ENCODE results near the gene PGAM4.

Gene PGAM4

GRCh38 chrX:77969538-77969937, at the start of gene PGAM4:
Gene PGAM4, minus strand, starts transcription at chrX:77969638. Its CDS starts 0 bp downstream, at chrX:77969638.
- H3K4me3 ChIP-seq (ENCODE audit: low read length): no peak within 1 kb of the TSS
- no peaks in the 10 kb centered on the region for H3K27me3 ChIP-seq (ENCODE audit: insufficient read depth, low read length)
- no peaks in the 10 kb centered on the region for H3K9me3 ChIP-seq (ENCODE audit: insufficient read depth, low read depth, low read length)
- no peaks in the 10 kb centered on the region for H3K36me3 ChIP-seq (ENCODE audit: insufficient read depth, low read depth, low read length)
- no peaks in the 10 kb centered on the region for H3K4me1 ChIP-seq (ENCODE audit: insufficient read depth, low read length)
- H3K9ac ChIP-seq (ENCODE audit: low read depth, low read length): no peak within 1 kb of the TSS
- H3K27ac ChIP-seq (ENCODE audit: low read length): no peak within 1 kb of the TSS

GRCh38 chrX:78011846-78012245, 42.4 kb upstream of the PGAM4 start:
- H3K4me1 ChIP-seq (ENCODE audit: insufficient read depth, low read length): no peaks in the 10 kb centered on the region
- H3K9me3 ChIP-seq (ENCODE audit: insufficient read depth, low read depth, low read length): no peaks in the 10 kb centered on the region
- H3K9ac ChIP-seq (ENCODE audit: low read depth, low read length): no peak overlapping the region
- H3K27me3 ChIP-seq (ENCODE audit: insufficient read depth, low read length): no peaks in the 10 kb centered on the region
- no peak overlapping the region for H3K4me3 ChIP-seq (ENCODE audit: low read length)
- no peak overlapping the region for H3K27ac ChIP-seq (ENCODE audit: low read length)
- H3K36me3 ChIP-seq (ENCODE audit: insufficient read depth, low read depth, low read length): no peaks in the 10 kb centered on the region

- no peak overlapping the region for H3K4me3 ChIP-seq (ENCODE audit: low read length)
- H3K27me3 ChIP-seq (ENCODE audit: insufficient read depth, low read length): no peaks in the 10 kb centered on the region
- no peak overlapping the region for H3K9ac ChIP-seq (ENCODE audit: low read depth, low read length)
- no peaks in the 10 kb centered on the region for H3K9me3 ChIP-seq (ENCODE audit: insufficient read depth, low read depth, low read length)
- H3K36me3 ChIP-seq (ENCODE audit: insufficient read depth, low read depth, low read length): no peaks in the 10 kb centered on the region
- H3K27ac ChIP-seq (ENCODE audit: low read length): no peak overlapping the region
- no peaks in the 10 kb centered on the region for H3K4me1 ChIP-seq (ENCODE audit: insufficient read depth, low read length)
These were observed 10.4 kb upstream of the PGAM4 start for GRCh38 chrX:77979870-77980269.

GRCh38 chrX:77977518-77977917, 8.1 kb upstream of the PGAM4 start:
- Histone ChIP-seq H3K27me3 (ENCODE audit: insufficient read depth, low read length) (no peaks in the 10 kb centered on the region), H3K4me3 (ENCODE audit: low read length) (no peak overlapping the region), H3K27ac (ENCODE audit: low read length) (no peak overlapping the region), H3K9me3 (ENCODE audit: insufficient read depth, low read depth, low read length) (no peaks in the 10 kb centered on the region), H3K9ac (ENCODE audit: low read depth, low read length) (no peak overlapping the region), H3K36me3 (ENCODE audit: insufficient read depth, low read depth, low read length) (no peaks in the 10 kb centered on the region), H3K4me1 (ENCODE audit: insufficient read depth, low read length) (no peaks in the 10 kb centered on the region)

GRCh38 chrX:77977095-77977494, 7.7 kb upstream of the PGAM4 start:
- no peak overlapping the region for H3K4me3 ChIP-seq (ENCODE audit: low read length)
- no peak overlapping the region for H3K27ac ChIP-seq (ENCODE audit: low read length)
- H3K36me3 ChIP-seq (ENCODE audit: insufficient read depth, low read depth, low read length): no peaks in the 10 kb centered on the region
- H3K9ac ChIP-seq (ENCODE audit: low read depth, low read length): no peak overlapping the region
- no peaks in the 10 kb centered on the region for H3K4me1 ChIP-seq (ENCODE audit: insufficient read depth, low read length)
- no peaks in the 10 kb centered on the region for H3K27me3 ChIP-seq (ENCODE audit: insufficient read depth, low read length)
- no peaks in the 10 kb centered on the region for H3K9me3 ChIP-seq (ENCODE audit: insufficient read depth, low read depth, low read length)

- Histone ChIP-seq H3K36me3 (ENCODE audit: insufficient read depth, low read depth, low read length) (no peaks in the 10 kb centered on the region), H3K4me1 (ENCODE audit: insufficient read depth, low read length) (no peaks in the 10 kb centered on the region), H3K27ac (ENCODE audit: low read length) (no peak overlapping the region), H3K27me3 (ENCODE audit: insufficient read depth, low read length) (no peaks in the 10 kb centered on the region), H3K9ac (ENCODE audit: low read depth, low read length) (no peak overlapping the region), H3K9me3 (ENCODE audit: insufficient read depth, low read depth, low read length) (no peaks in the 10 kb centered on the region), H3K4me3 (ENCODE audit: low read length) (no peak overlapping the region)
These were observed 6.3 kb upstream of the PGAM4 start for GRCh38 chrX:77975755-77976154.

GRCh38 chrX:77967631-77968030, 1.8 kb downstream of the PGAM4 start:
- Histone ChIP-seq H3K9ac (ENCODE audit: low read depth, low read length) (no peak overlapping the region), H3K4me3 (ENCODE audit: low read length) (no peak overlapping the region), H3K27me3 (ENCODE audit: insufficient read depth, low read length) (no peaks in the 10 kb centered on the region), H3K27ac (ENCODE audit: low read length) (no peak overlapping the region), H3K36me3 (ENCODE audit: insufficient read depth, low read depth, low read length) (no peaks in the 10 kb centered on the region), H3K9me3 (ENCODE audit: insufficient read depth, low read depth, low read length) (no peaks in the 10 kb centered on the region), H3K4me1 (ENCODE audit: insufficient read depth, low read length) (no peaks in the 10 kb centered on the region)

- no peaks in the 10 kb centered on the region for H3K36me3 ChIP-seq (ENCODE audit: insufficient read depth, low read depth, low read length)
- H3K27me3 ChIP-seq (ENCODE audit: insufficient read depth, low read length): no peaks in the 10 kb centered on the region
- no peak overlapping the region for H3K4me3 ChIP-seq (ENCODE audit: low read length)
- H3K9ac ChIP-seq (ENCODE audit: low read depth, low read length): no peak overlapping the region
- no peak overlapping the region for H3K27ac ChIP-seq (ENCODE audit: low read length)
- H3K9me3 ChIP-seq (ENCODE audit: insufficient read depth, low read depth, low read length): no peaks in the 10 kb centered on the region
- H3K4me1 ChIP-seq (ENCODE audit: insufficient read depth, low read length): no peaks in the 10 kb centered on the region
These were observed 3.1 kb downstream of the PGAM4 start for GRCh38 chrX:77966361-77966760.

GRCh38 chrX:77962068-77962902, 7.2 kb downstream of the PGAM4 start:
- Histone ChIP-seq H3K27me3 (ENCODE audit: insufficient read depth, low read length) (no peaks in the 10 kb centered on the region), H3K27ac (ENCODE audit: low read length) (no peak overlapping the region), H3K9me3 (ENCODE audit: insufficient read depth, low read depth, low read length) (no peaks in the 10 kb centered on the region), H3K9ac (ENCODE audit: low read depth, low read length) (no peak overlapping the region), H3K36me3 (ENCODE audit: insufficient read depth, low read depth, low read length) (no peaks in the 10 kb centered on the region), H3K4me1 (ENCODE audit: insufficient read depth, low read length) (no peaks in the 10 kb centered on the region), H3K4me3 (ENCODE audit: low read length) (no peak overlapping the region)

GRCh38 chrX:77961063-77961462, 8.4 kb downstream of the PGAM4 start:
- no peaks in the 10 kb centered on the region for H3K9me3 ChIP-seq (ENCODE audit: insufficient read depth, low read depth, low read length)
- no peak overlapping the region for H3K27ac ChIP-seq (ENCODE audit: low read length)
- no peaks in the 10 kb centered on the region for H3K4me1 ChIP-seq (ENCODE audit: insufficient read depth, low read length)
- no peak overlapping the region for H3K9ac ChIP-seq (ENCODE audit: low read depth, low read length)
- no peaks in the 10 kb centered on the region for H3K27me3 ChIP-seq (ENCODE audit: insufficient read depth, low read length)
- no peak overlapping the region for H3K4me3 ChIP-seq (ENCODE audit: low read length)
- H3K36me3 ChIP-seq (ENCODE audit: insufficient read depth, low read depth, low read length): no peaks in the 10 kb centered on the region

- Histone ChIP-seq H3K27ac (ENCODE audit: low read length) (no peak overlapping the region), H3K27me3 (ENCODE audit: insufficient read depth, low read length) (no peaks in the 10 kb centered on the region), H3K4me3 (ENCODE audit: low read length) (no peak overlapping the region), H3K36me3 (ENCODE audit: insufficient read depth, low read depth, low read length) (no peaks in the 10 kb centered on the region), H3K9me3 (ENCODE audit: insufficient read depth, low read depth, low read length) (no peaks in the 10 kb centered on the region), H3K4me1 (ENCODE audit: insufficient read depth, low read length) (no peaks in the 10 kb centered on the region), H3K9ac (ENCODE audit: low read depth, low read length) (no peak overlapping the region)
These were observed 8.9 kb downstream of the PGAM4 start for GRCh38 chrX:77960567-77960966.

GRCh38 chrX:77953708-77954107, 15.7 kb downstream of the PGAM4 start:
- Histone ChIP-seq H3K27me3 (ENCODE audit: insufficient read depth, low read length) (no peaks in the 10 kb centered on the region), H3K9ac (ENCODE audit: low read depth, low read length) (no peak overlapping the region), H3K27ac (ENCODE audit: low read length) (no peak overlapping the region), H3K4me1 (ENCODE audit: insufficient read depth, low read length) (no peaks in the 10 kb centered on the region), H3K36me3 (ENCODE audit: insufficient read depth, low read depth, low read length) (no peaks in the 10 kb centered on the region), H3K4me3 (ENCODE audit: low read length) (no peak overlapping the region), H3K9me3 (ENCODE audit: insufficient read depth, low read depth, low read length) (no peaks in the 10 kb centered on the region)
